Neural progenitor cell (in vitro differentiated cells): ENCODE data around the gene ZNF575. TPM values are rescaled to one million over a fixed set of nuclear protein-coding genes. Genes with fewer than 3 reads are reported as not detected.
A peak's percentile ranks its signal among the peaks of the same experiment; 100 is the strongest.

Experiments
- DNase-seq: peaks from one replicate; pipeline ENCODE4 v3.0.0-alpha.2; 2016; ENCODE audit warnings: low spot score
- H2AFZ ChIP-seq: fragments of 200-600 bp; sonication (generic); replicated peaks from 2 replicates; pipeline ENCODE4 v1.6.1; 2016; ENCODE audit warnings: antibody characterized with exemption
- H3F3A ChIP-seq: fragments of 200-600 bp; sonication (generic); 2 replicates; pipeline ENCODE4 v1.6.1; 2016; ENCODE audit warnings: antibody characterized with exemption, low read depth
- H3K27ac ChIP-seq: fragments of 200-600 bp; sonication (generic); 2 replicates; pipeline ENCODE4 v1.5.1; 2016; ENCODE audit warnings: mild to moderate bottlenecking
- H3K27me3 ChIP-seq: fragments of 200-600 bp; sonication (generic); 2 replicates; pipeline ENCODE4 v1.6.1; 2016; ENCODE audit warnings: mild to moderate bottlenecking, moderate library complexity
- H3K36me3 ChIP-seq: fragments of 200-600 bp; sonication (generic); 2 replicates; pipeline ENCODE4 v1.5.1; 2016
- H3K4me1 ChIP-seq: fragments of 200-600 bp; sonication (generic); 2 replicates; pipeline ENCODE4 v1.6.1; 2016; ENCODE audit warnings: mixed run types
- H3K4me2 ChIP-seq: fragments of 200-600 bp; sonication (generic); 2 replicates; pipeline ENCODE4 v1.6.1; 2016
- H3K4me3 ChIP-seq: fragments of 200-600 bp; sonication (generic); 2 replicates; pipeline ENCODE4 v1.5.1; 2016
- H3K79me2 ChIP-seq: fragments of 200-600 bp; sonication (generic); 2 replicates; pipeline ENCODE4 v1.6.1; 2016; ENCODE audit warnings: low read depth
- H3K9ac ChIP-seq: fragments of 200-600 bp; sonication (generic); 2 replicates; pipeline ENCODE4 v1.6.1; 2016
- H3K9me3 ChIP-seq: fragments of 200-600 bp; sonication (generic); 2 replicates; pipeline ENCODE4 v1.5.1; 2016; ENCODE audit warnings: low read depth
- H4K20me1 ChIP-seq: fragments of 200-600 bp; sonication (generic); 2 replicates; pipeline ENCODE4 v1.6.1; 2016; ENCODE audit warnings: low read depth
- H3K27ac Mint-ChIP-seq: 3 replicates; pipeline ENCODE4 v1.8.0; 2021; ENCODE audit warnings: mixed read lengths
- H3K27me3 Mint-ChIP-seq: 2 replicates; pipeline ENCODE4 v1.8.0; 2022; ENCODE audit warnings: low read depth, mild to moderate bottlenecking, inconsistent platforms, moderate library complexity, mixed read lengths; ENCODE audit not compliant: insufficient read depth
- H3K36me3 Mint-ChIP-seq: 3 replicates; pipeline ENCODE4 v1.8.0; 2021; ENCODE audit warnings: mixed read lengths
- H3K4me1 Mint-ChIP-seq: 3 replicates; pipeline ENCODE4 v1.8.0; 2021; ENCODE audit warnings: mixed read lengths
- H3K4me3 Mint-ChIP-seq: 3 replicates; pipeline ENCODE4 v1.8.0; 2021; ENCODE audit warnings: mild to moderate bottlenecking, moderate library complexity, mixed read lengths
- H3K9me3 Mint-ChIP-seq: 3 replicates; pipeline ENCODE4 v1.8.0; 2020; ENCODE audit warnings: mixed read lengths
- CTCF ChIP-seq: fragments of 200-600 bp; sonication (generic); IDR thresholded peaks from 2 replicates; pipeline ENCODE4 v1.5.1; 2017; ENCODE audit warnings: antibody characterized with exemption, mild to moderate bottlenecking
- EZH2 ChIP-seq: fragments of 200-600 bp; sonication (generic); IDR thresholded peaks from 2 replicates; pipeline ENCODE4 v1.6.1; 2017; ENCODE audit warnings: antibody characterized with exemption, mild to moderate bottlenecking, moderate library complexity
- EZH2phosphoT487 ChIP-seq: fragments of 200-600 bp; sonication (generic); IDR thresholded peaks from 2 replicates; pipeline ENCODE4 v1.6.1; 2017; ENCODE audit warnings: antibody characterized with exemption
- total RNA-seq: library from RNA; depleted of rRNA; stranded (reverse); fragments of >200 nt; gene quantifications from 2 replicates; pipeline ENCODE4 v1.2.3, GENCODE V29; 2015; ENCODE audit warnings: low replicate concordance

ZNF575 gene
- total RNA-seq, 1 donor from 2014 or later, result not detected

GRCh38 chr19:43575955-43576878 lies 43.2 kb downstream of the ZNF575 start:
- Histone ChIP-seq H3F3A (peaks cover 7% of the 10 kb centered on the region), H3K4me2 (peak overlapping the region; percentile 65), H4K20me1 (no peaks in the 10 kb centered on the region), H3K36me3 (no peaks in the 10 kb centered on the region), H3K4me3 (peak overlapping the region; percentile 82), H3K27me3 (no peaks in the 10 kb centered on the region), H3K27ac (peak overlapping the region; percentile 30), H3K9ac (no peak overlapping the region), H2AFZ (no peak overlapping the region), H3K4me1 (peaks cover 15% of the 10 kb centered on the region), H3K79me2 (peaks cover 45% of the 10 kb centered on the region), H3K9me3 (no peaks in the 10 kb centered on the region)
- DNase-seq, result no peak
- Mint-ChIP-seq H3K27ac (peak overlapping the region; percentile 88), H3K27me3 (no peaks in the 10 kb centered on the region), H3K4me1 (peaks cover 44% of the 10 kb centered on the region), H3K9me3 (peaks cover 2% of the 10 kb centered on the region), H3K4me3 (peak overlapping the region; percentile 94), H3K36me3 (peaks cover 14% of the 10 kb centered on the region)
- TF ChIP-seq EZH2 (no peak), EZH2phosphoT487 (no peak), CTCF (no peak)

GRCh38 chr19:43578787-43579186 lies 45.8 kb downstream of the ZNF575 start:
- peaks cover 39% of the 10 kb centered on the region for H3K4me1 Mint-ChIP-seq
- peaks cover 33% of the 10 kb centered on the region for H3K79me2 ChIP-seq
- H3K27me3 ChIP-seq, result no peaks in the 10 kb centered on the region

GRCh38 chr19:43581467-43581866 lies 48.5 kb downstream of the ZNF575 start:
- Mint-ChIP-seq H3K27ac (no peak overlapping the region), H3K27me3 (peaks cover 2% of the 10 kb centered on the region), H3K4me3 (no peak overlapping the region), H3K36me3 (peaks cover 13% of the 10 kb centered on the region), H3K4me1 (peaks cover 28% of the 10 kb centered on the region), H3K9me3 (peaks cover 2% of the 10 kb centered on the region)
- Histone ChIP-seq H3K9me3 (no peaks in the 10 kb centered on the region), H3K4me2 (peak overlapping the region; percentile 81), H3K27ac (no peak overlapping the region), H3K36me3 (no peaks in the 10 kb centered on the region), H3K4me1 (peaks cover 6% of the 10 kb centered on the region), H2AFZ (no peak overlapping the region), H3K79me2 (peaks cover 18% of the 10 kb centered on the region), H3K27me3 (no peaks in the 10 kb centered on the region), H3K4me3 (peak overlapping the region; percentile 69), H4K20me1 (no peaks in the 10 kb centered on the region), H3K9ac (no peak overlapping the region), H3F3A (peaks cover 12% of the 10 kb centered on the region)
- DNase-seq, result no peak
- TF ChIP-seq EZH2, result no peak
- TF ChIP-seq EZH2phosphoT487, result no peak

More at GRCh38 chr19:43578787-43579186, 45.8 kb downstream of the ZNF575 start:
- Histone ChIP-seq H3K4me2 (no peak overlapping the region), H3K9me3 (no peaks in the 10 kb centered on the region), H4K20me1 (no peaks in the 10 kb centered on the region), H3K9ac (no peak overlapping the region), H3K27ac (no peak overlapping the region), H3F3A (peaks cover 10% of the 10 kb centered on the region), H3K4me3 (no peak overlapping the region), H3K36me3 (no peaks in the 10 kb centered on the region), H3K4me1 (peaks cover 15% of the 10 kb centered on the region), H2AFZ (no peak overlapping the region)
- Mint-ChIP-seq H3K4me3 (peak overlapping the region; percentile 83), H3K27me3 (no peaks in the 10 kb centered on the region), H3K36me3 (peaks cover 8% of the 10 kb centered on the region), H3K9me3 (peaks cover 2% of the 10 kb centered on the region), H3K27ac (peak overlapping the region; percentile 90)
- DNase-seq, result no peak
- TF ChIP-seq EZH2phosphoT487 (no peak), CTCF (no peak), EZH2 (no peak)

- H3K36me3 Mint-ChIP-seq, result peaks cover 17% of the 10 kb centered on the region
- no peak for DNase-seq
- H3F3A ChIP-seq, result peaks cover 11% of the 10 kb centered on the region
- no peaks in the 10 kb centered on the region for H3K9me3 ChIP-seq
- no peak overlapping the region for H3K27ac ChIP-seq
- peaks cover 2% of the 10 kb centered on the region for H3K9me3 Mint-ChIP-seq
- H3K4me2 ChIP-seq, result no peak overlapping the region
- H3K4me1 Mint-ChIP-seq, result peaks cover 23% of the 10 kb centered on the region
- no peaks in the 10 kb centered on the region for H3K27me3 ChIP-seq
- H3K4me3 ChIP-seq, result no peak overlapping the region
- H3K4me1 ChIP-seq, result peaks cover 6% of the 10 kb centered on the region
- H3K79me2 ChIP-seq, result peaks cover 18% of the 10 kb centered on the region
- TF ChIP-seq EZH2phosphoT487 (no peak), CTCF (no peak), EZH2 (no peak)
- no peak overlapping the region for H3K9ac ChIP-seq
- no peak overlapping the region for H3K4me3 Mint-ChIP-seq
- H2AFZ ChIP-seq, result no peak overlapping the region
- H3K27ac Mint-ChIP-seq, result no peak overlapping the region
- H3K27me3 Mint-ChIP-seq, result peaks cover 4% of the 10 kb centered on the region
- no peaks in the 10 kb centered on the region for H4K20me1 ChIP-seq
- H3K36me3 ChIP-seq, result no peaks in the 10 kb centered on the region
Observed at GRCh38 chr19:43582495-43582894, 49.5 kb downstream of the ZNF575 start.
